ENCODE results near the gene OR2T3. TPM values are rescaled to one million over a fixed set of nuclear protein-coding genes. Genes with fewer than 3 reads are reported as not detected.
"Not testable (repeated sequence)": the region's sequence is repeated elsewhere in the genome, so short reads cannot be mapped to it uniquely, and the experiment has no call there.

The OR2T3 gene
- total RNA-seq, 1 donor from 2014 or later, result not detected

- H3K9me3 Mint-ChIP-seq (ENCODE audit: low read depth), result peaks cover 26% of the 10 kb centered on the region
- H3K27me3 Mint-ChIP-seq; H3K4me1 Mint-ChIP-seq (ENCODE audit: low read depth); DNase-seq (ENCODE audit: low spot score, unreplicated experiment); H3K36me3 Mint-ChIP-seq (ENCODE audit: insufficient read depth); H3K4me3 Mint-ChIP-seq (ENCODE audit: low read depth); H3K27ac Mint-ChIP-seq: not testable (repeated sequence)
Observed at GRCh38 chr1:248448409-248449074, 24.6 kb upstream of the OR2T3 start.

- not testable (repeated sequence) for H3K4me1 Mint-ChIP-seq (ENCODE audit: low read depth); H3K4me3 Mint-ChIP-seq (ENCODE audit: low read depth); DNase-seq (ENCODE audit: low spot score, unreplicated experiment); H3K27me3 Mint-ChIP-seq; H3K27ac Mint-ChIP-seq; H3K36me3 Mint-ChIP-seq (ENCODE audit: insufficient read depth)
- H3K9me3 Mint-ChIP-seq (ENCODE audit: low read depth), result peaks cover 19% of the 10 kb centered on the region
Observed at GRCh38 chr1:248449821-248450465, 23.2 kb upstream of the OR2T3 start.

GRCh38 chr1:248450466-248451145, 22.5 kb upstream of the OR2T3 start:
- not testable (repeated sequence) for H3K27ac Mint-ChIP-seq; H3K27me3 Mint-ChIP-seq; H3K4me1 Mint-ChIP-seq (ENCODE audit: low read depth); H3K36me3 Mint-ChIP-seq (ENCODE audit: insufficient read depth); DNase-seq (ENCODE audit: low spot score, unreplicated experiment); H3K4me3 Mint-ChIP-seq (ENCODE audit: low read depth)
- peaks cover 16% of the 10 kb centered on the region for H3K9me3 Mint-ChIP-seq (ENCODE audit: low read depth)

- not testable (repeated sequence) for H3K4me3 Mint-ChIP-seq (ENCODE audit: low read depth); H3K27ac Mint-ChIP-seq; H3K36me3 Mint-ChIP-seq (ENCODE audit: insufficient read depth); H3K27me3 Mint-ChIP-seq; H3K4me1 Mint-ChIP-seq (ENCODE audit: low read depth); H3K9me3 Mint-ChIP-seq (ENCODE audit: low read depth); DNase-seq (ENCODE audit: low spot score, unreplicated experiment)
Observed at GRCh38 chr1:248453619-248454018, 19.5 kb upstream of the OR2T3 start.

GRCh38 chr1:248455045-248455444, 18.1 kb upstream of the OR2T3 start:
- H3K36me3 Mint-ChIP-seq (ENCODE audit: insufficient read depth); H3K4me3 Mint-ChIP-seq (ENCODE audit: low read depth); H3K27ac Mint-ChIP-seq; H3K4me1 Mint-ChIP-seq (ENCODE audit: low read depth); DNase-seq (ENCODE audit: low spot score, unreplicated experiment); H3K27me3 Mint-ChIP-seq: not testable (repeated sequence)
- H3K9me3 Mint-ChIP-seq (ENCODE audit: low read depth), result peaks cover 17% of the 10 kb centered on the region

GRCh38 chr1:248456635-248457034, 16.5 kb upstream of the OR2T3 start:
- not testable (repeated sequence) for H3K27ac Mint-ChIP-seq; H3K27me3 Mint-ChIP-seq; DNase-seq (ENCODE audit: low spot score, unreplicated experiment); H3K36me3 Mint-ChIP-seq (ENCODE audit: insufficient read depth); H3K4me1 Mint-ChIP-seq (ENCODE audit: low read depth); H3K4me3 Mint-ChIP-seq (ENCODE audit: low read depth)
- peaks cover 27% of the 10 kb centered on the region for H3K9me3 Mint-ChIP-seq (ENCODE audit: low read depth)

- not testable (repeated sequence) for H3K4me3 Mint-ChIP-seq (ENCODE audit: low read depth); H3K27ac Mint-ChIP-seq; H3K27me3 Mint-ChIP-seq; H3K36me3 Mint-ChIP-seq (ENCODE audit: insufficient read depth); DNase-seq (ENCODE audit: low spot score, unreplicated experiment); H3K4me1 Mint-ChIP-seq (ENCODE audit: low read depth)
- peaks cover 40% of the 10 kb centered on the region for H3K9me3 Mint-ChIP-seq (ENCODE audit: low read depth)
Observed at GRCh38 chr1:248459117-248459516, 14.0 kb upstream of the OR2T3 start.

GRCh38 chr1:248471154-248471553, 2.0 kb upstream of the OR2T3 start:
- no peak overlapping the region for H3K27ac Mint-ChIP-seq
- peaks cover 38% of the 10 kb centered on the region for H3K9me3 Mint-ChIP-seq (ENCODE audit: low read depth)
- no peak overlapping the region for H3K4me3 Mint-ChIP-seq (ENCODE audit: low read depth)
- no peak for DNase-seq (ENCODE audit: low spot score, unreplicated experiment)
- H3K27me3 Mint-ChIP-seq, result no peaks in the 10 kb centered on the region
- H3K36me3 Mint-ChIP-seq (ENCODE audit: insufficient read depth), result peaks cover 1% of the 10 kb centered on the region
- H3K4me1 Mint-ChIP-seq (ENCODE audit: low read depth), result no peaks in the 10 kb centered on the region
- TF ChIP-seq CTCF (IDR thresholded peaks at IDR 0.05; ENCODE audit: unreplicated experiment), result no peak

GRCh38 chr1:248472111-248472510, 1.0 kb upstream of the OR2T3 start:
- H3K36me3 Mint-ChIP-seq (ENCODE audit: insufficient read depth); H3K27ac Mint-ChIP-seq; DNase-seq (ENCODE audit: low spot score, unreplicated experiment); H3K27me3 Mint-ChIP-seq; H3K4me1 Mint-ChIP-seq (ENCODE audit: low read depth); H3K4me3 Mint-ChIP-seq (ENCODE audit: low read depth): not testable (repeated sequence)
- peaks cover 37% of the 10 kb centered on the region for H3K9me3 Mint-ChIP-seq (ENCODE audit: low read depth)

GRCh38 chr1:248475660-248476059, 2.5 kb downstream of the OR2T3 start:
- not testable (repeated sequence) for H3K27ac Mint-ChIP-seq; H3K36me3 Mint-ChIP-seq (ENCODE audit: insufficient read depth); H3K4me3 Mint-ChIP-seq (ENCODE audit: low read depth); DNase-seq (ENCODE audit: low spot score, unreplicated experiment); H3K27me3 Mint-ChIP-seq; H3K4me1 Mint-ChIP-seq (ENCODE audit: low read depth)
- H3K9me3 Mint-ChIP-seq (ENCODE audit: low read depth), result peaks cover 24% of the 10 kb centered on the region

GRCh38 chr1:248481686-248482579, 8.8 kb downstream of the OR2T3 start:
- H3K36me3 Mint-ChIP-seq (ENCODE audit: insufficient read depth); H3K4me3 Mint-ChIP-seq (ENCODE audit: low read depth); DNase-seq (ENCODE audit: low spot score, unreplicated experiment); H3K4me1 Mint-ChIP-seq (ENCODE audit: low read depth); H3K27me3 Mint-ChIP-seq; H3K27ac Mint-ChIP-seq: not testable (repeated sequence)
- H3K9me3 Mint-ChIP-seq (ENCODE audit: low read depth), result peaks cover 15% of the 10 kb centered on the region

All from progenitor cell of endocrine pancreas (in vitro differentiated cells).